GM08714 (cell line): ENCODE results near the gene TCF21.

Experiments
- H3K4me3 ChIP-seq: fragments of 200-500 bp; sonication (Bioruptor generic); 2 replicates; pipeline ENCODE4 v1.5.1; 2014; ENCODE audit warnings: mild to moderate bottlenecking, low read length, inconsistent platforms
- ZNF274 ChIP-seq: IDR thresholded peaks from 2 replicates; pipeline ENCODE4 v1.6.1; 2012; ENCODE audit warnings: mild to moderate bottlenecking, low read depth, low read length

The TCF21 gene

GRCh38 chr6:133877116-133877515 lies 11.8 kb upstream of the TCF21 start:
- H3K4me3 ChIP-seq: no peak overlapping the region
- TF ChIP-seq ZNF274: no peak

- no peak overlapping the region for H3K4me3 ChIP-seq
- no peak for TF ChIP-seq ZNF274
Observed at GRCh38 chr6:133880006-133880405, 8.9 kb upstream of the TCF21 start.

- no peak for TF ChIP-seq ZNF274
- H3K4me3 ChIP-seq: no peak overlapping the region
Observed at GRCh38 chr6:133880896-133881295, 8.0 kb upstream of the TCF21 start.

GRCh38 chr6:133886104-133886775 lies 2.7 kb upstream of the TCF21 start:
- no peak overlapping the region for H3K4me3 ChIP-seq
- TF ChIP-seq ZNF274: no peak

- no peak for TF ChIP-seq ZNF274
- H3K4me3 ChIP-seq: no peak overlapping the region
Observed at GRCh38 chr6:133887156-133887879, 1.6 kb upstream of the TCF21 start.

- no peak for TF ChIP-seq ZNF274
- no peak overlapping the region for H3K4me3 ChIP-seq
Observed at GRCh38 chr6:133887880-133888230, 1.1 kb upstream of the TCF21 start.

- TF ChIP-seq ZNF274: no peak
Observed at GRCh38 chr6:133889557-133890403, 867 bp downstream of the TCF21 start.

GRCh38 chr6:133890711-133891148 lies 1.8 kb downstream of the TCF21 start:
- peak overlapping the region; percentile 52 for H3K4me3 ChIP-seq
- no peak for TF ChIP-seq ZNF274

More at GRCh38 chr6:133889557-133890403, 867 bp downstream of the TCF21 start:
- H3K4me3 ChIP-seq: no peak overlapping the region

- H3K4me3 ChIP-seq: peak overlapping the region; percentile 52
- TF ChIP-seq ZNF274: no peak
Observed at GRCh38 chr6:133891149-133891926, 2.4 kb downstream of the TCF21 start.

- no peak for TF ChIP-seq ZNF274
- no peak overlapping the region for H3K4me3 ChIP-seq
Observed at GRCh38 chr6:133891927-133892812, 3.3 kb downstream of the TCF21 start.

GRCh38 chr6:133892813-133893691 lies 4.1 kb downstream of the TCF21 start:
- no peak for TF ChIP-seq ZNF274
- H3K4me3 ChIP-seq: no peak overlapping the region

- TF ChIP-seq ZNF274: no peak
- H3K4me3 ChIP-seq: no peak overlapping the region
Observed at GRCh38 chr6:133893946-133894345, 5.0 kb downstream of the TCF21 start.
